H1 (cell line): ENCODE results near the gene SMYD3. TPM values are rescaled to one million over a fixed set of nuclear protein-coding genes. Genes with fewer than 3 reads are reported as not detected.

Experiments used
- CTCF ChIA-PET: fragments of 300-600 bp; sonication (Branson Sonifier 250); formaldehyde crosslinking; loops from one replicate; lab custom pipeline; 2021; ENCODE audit not compliant: partially characterized antibody; lab: Charles Lee
- POLR2A ChIA-PET: fragments of 300-600 bp; sonication (Branson Sonifier 250); formaldehyde crosslinking; loops from one replicate; lab custom pipeline; 2021; ENCODE audit warnings: inconsistent platforms; ENCODE audit not compliant: partially characterized antibody; lab: Charles Lee
- DNase-seq, 2 experiments: peaks; one replicate each; pipeline versions ENCODE4 v3.0.0 to v3.0.0-alpha.2; 2010 to 2022; ENCODE audit warnings: low spot score in 2 of 2, low read depth in 1 of 2, mixed read lengths in 1 of 2
- FAIRE-seq: peaks from 2 replicates; lab custom pipeline; 2011; peaks lifted over from hg19 to GRCh38; lab: Jason Lieb, UNC
- H2AFZ ChIP-seq: 2 replicates; pipeline ENCODE4 v1.8.1; 2012; ENCODE audit warnings: low read length, inconsistent platforms
- H2AK5ac ChIP-seq: 2 replicates; pipeline ENCODE4 v1.6.1; 2013; ENCODE audit warnings: low read depth, low read length
- H2BK120ac ChIP-seq: replicated peaks from 2 replicates; pipeline ENCODE3; 2013; ENCODE audit warnings: low read depth, low read length, inconsistent platforms
- H2BK12ac ChIP-seq: 2 replicates; pipeline ENCODE4 v1.6.1; 2013; ENCODE audit warnings: low read depth, low read length
- H2BK15ac ChIP-seq: 2 replicates; pipeline ENCODE4 v1.6.1; 2013; ENCODE audit warnings: low read length
- H2BK20ac ChIP-seq: 2 replicates; pipeline ENCODE4 v1.6.1; 2013; ENCODE audit warnings: low read length
- H2BK5ac ChIP-seq: 2 replicates; pipeline ENCODE4 v1.6.1; 2013; ENCODE audit warnings: low read depth, low read length
- H3K14ac ChIP-seq: 2 replicates; pipeline ENCODE4 v1.6.1; 2013; ENCODE audit warnings: inconsistent platforms; ENCODE audit not compliant: insufficient read length
- H3K18ac ChIP-seq: 2 replicates; pipeline ENCODE4 v1.6.1; 2013; ENCODE audit warnings: low read length; ENCODE audit errors: extremely low read depth
- H3K23ac ChIP-seq: 2 replicates; pipeline ENCODE4 v1.6.1; 2013; ENCODE audit warnings: inconsistent platforms; ENCODE audit not compliant: insufficient read length
- H3K23me2 ChIP-seq: 2 replicates; pipeline ENCODE4 v1.6.1; 2013; ENCODE audit warnings: low read depth, low read length
- H3K27ac ChIP-seq: 2 replicates; pipeline ENCODE4 v1.6.1; 2011; ENCODE audit warnings: low read depth, low read length, inconsistent platforms
- H3K27me3 ChIP-seq, 4 experiments: replicated peaks in 1 of 4; 1 replicate in 1 of 4; 2 replicates in 3 of 4; pipeline versions ENCODE4 v1.6.1 to v1.8.1; 2011 to 2013; ENCODE audit warnings: low read length in 3 of 4, mild to moderate bottlenecking in 3 of 4, inconsistent platforms in 2 of 4, mixed read lengths in 2 of 4, moderate library complexity in 1 of 4; ENCODE audit not compliant: control insufficient read depth in 3 of 4, insufficient read depth in 3 of 4; ENCODE audit errors: extremely low read depth in 1 of 4
- H3K36me3 ChIP-seq, 4 experiments: 2 replicates each; pipeline versions ENCODE4 v1.6.1 to v1.8.1; 2011 to 2013; ENCODE audit warnings: mild to moderate bottlenecking in 4 of 4, low read length in 3 of 4, moderate library complexity in 2 of 4, control low read depth in 1 of 4, inconsistent platforms in 1 of 4; ENCODE audit not compliant: insufficient read depth in 4 of 4, control insufficient read depth in 2 of 4
- H3K4ac ChIP-seq: replicated peaks from 2 replicates; pipeline ENCODE3; 2013; ENCODE audit warnings: low read length, low read depth, mixed read lengths, inconsistent platforms; ENCODE audit not compliant: insufficient read length
- H3K4me1 ChIP-seq, 4 experiments: replicated peaks in 1 of 4; 1 replicate in 1 of 4; 2 replicates in 3 of 4; pipeline versions ENCODE4 v1.6.1 to v1.8.1; 2011 to 2013; ENCODE audit warnings: low read length in 3 of 4, inconsistent platforms in 2 of 4, mixed read lengths in 1 of 4; ENCODE audit not compliant: insufficient read depth in 4 of 4, control insufficient read depth in 3 of 4
- H3K4me2 ChIP-seq, 2 experiments: 2 replicates each; pipeline versions ENCODE4 v1.6.1 to v1.8.1; 2011 to 2013; ENCODE audit warnings: low read depth in 2 of 2, low read length in 2 of 2, control low read depth in 1 of 2, inconsistent platforms in 1 of 2, mild to moderate bottlenecking in 1 of 2; ENCODE audit not compliant: insufficient read depth in 1 of 2
- H3K4me3 ChIP-seq, 4 experiments: fragments of 200-600, 300-600 bp in 1 of 4; sonication (generic), shearing (Covaris generic), sonication (Bioruptor Twin) in 1 of 4; 2 replicates each; pipeline versions ENCODE4 v1.5.1 to v1.8.1; 2011 to 2016; ENCODE audit warnings: low read length in 4 of 4, low read depth in 3 of 4, control low read depth in 2 of 4, inconsistent platforms in 2 of 4, mild to moderate bottlenecking in 2 of 4, mixed read lengths in 1 of 4, moderate library complexity in 1 of 4; ENCODE audit not compliant: insufficient read depth in 2 of 4; ENCODE audit errors: extremely low read depth in 1 of 4
- H3K56ac ChIP-seq: replicated peaks from 2 replicates; pipeline ENCODE3; 2013; ENCODE audit warnings: low read depth, mild to moderate bottlenecking, mixed read lengths, low read length, inconsistent platforms; ENCODE audit not compliant: insufficient read length
- H3K79me1 ChIP-seq: 2 replicates; pipeline ENCODE4 v1.6.1; 2013; ENCODE audit warnings: low read depth, low read length, control low read depth
- H3K79me2 ChIP-seq, 2 experiments: 2 replicates each; pipeline versions ENCODE4 v1.6.1 to v1.8.1; 2012 to 2013; ENCODE audit warnings: low read length in 2 of 2, mild to moderate bottlenecking in 2 of 2, inconsistent platforms in 1 of 2; ENCODE audit not compliant: insufficient read depth in 2 of 2, control insufficient read depth in 1 of 2
- H3K9ac ChIP-seq, 4 experiments: replicated peaks in 1 of 4; 1 replicate in 1 of 4; 2 replicates in 3 of 4; pipeline versions ENCODE4 v1.6.1 to v1.8.1; 2011 to 2013; ENCODE audit warnings: low read depth in 3 of 4, low read length in 3 of 4, control low read depth in 2 of 4, mild to moderate bottlenecking in 2 of 4, moderate library complexity in 2 of 4, inconsistent platforms in 1 of 4; ENCODE audit errors: extremely low read depth in 1 of 4
- H3K9me3 ChIP-seq, 2 experiments: 2 replicates each; pipeline versions ENCODE4 v1.6.1 to v1.8.1; 2012 to 2013; ENCODE audit warnings: mild to moderate bottlenecking in 2 of 2, moderate library complexity in 2 of 2, control low read depth in 1 of 2, inconsistent platforms in 1 of 2, low read depth in 1 of 2, low read length in 1 of 2, mixed read lengths in 1 of 2; ENCODE audit not compliant: insufficient read depth in 2 of 2
- H4K20me1 ChIP-seq, 2 experiments: replicated peaks in 1 of 2; 2 replicates each; pipeline versions ENCODE3 to v1.8.1; 2011 to 2013; ENCODE audit warnings: inconsistent platforms in 2 of 2, low read length in 2 of 2, mild to moderate bottlenecking in 1 of 2; ENCODE audit not compliant: insufficient read depth in 2 of 2, control insufficient read depth in 1 of 2
- H4K5ac ChIP-seq: 2 replicates; pipeline ENCODE4 v1.6.1; 2013; ENCODE audit warnings: low read length, low read depth, mixed read lengths, inconsistent platforms; ENCODE audit not compliant: insufficient read length
- H4K8ac ChIP-seq: 2 replicates; pipeline ENCODE4 v1.8.0; 2013; ENCODE audit warnings: mild to moderate bottlenecking, moderate library complexity, low read length, inconsistent platforms; ENCODE audit not compliant: insufficient read depth; ENCODE audit errors: extremely low read depth
- H4K91ac ChIP-seq: replicated peaks from 2 replicates; pipeline ENCODE3; 2013; ENCODE audit warnings: low read length, mixed read lengths, inconsistent platforms; ENCODE audit not compliant: insufficient read length
- ATF2 ChIP-seq: IDR thresholded peaks from 2 replicates; pipeline ENCODE4 v1.6.1; 2012; ENCODE audit warnings: low read length, inconsistent platforms
- BRCA1 ChIP-seq: IDR thresholded peaks from 2 replicates; pipeline ENCODE4 v1.6.1; 2012; ENCODE audit warnings: low read depth, low read length, improper control_type of control experiment
- CREB1 ChIP-seq: IDR thresholded peaks from 2 replicates; pipeline ENCODE4 v1.6.1; 2012; ENCODE audit warnings: inconsistent platforms
- HDAC2 ChIP-seq, 2 experiments: fragments of 300-600 bp in 1 of 2; sonication (generic) in 1 of 2; IDR thresholded peaks; 2 replicates each; pipeline ENCODE4 v1.6.1; 2011 to 2012; ENCODE audit warnings: low read depth in 2 of 2, low read length in 2 of 2, mild to moderate bottlenecking in 2 of 2, moderate library complexity in 2 of 2, borderline replicate concordance in 1 of 2, inconsistent platforms in 1 of 2
- HDAC6 ChIP-seq: IDR thresholded peaks from one replicate; pipeline ENCODE4 v1.7.1; 2012; ENCODE audit warnings: low read depth, mild to moderate bottlenecking, inconsistent platforms, low read length, moderate library complexity
- JUN ChIP-seq: IDR thresholded peaks from 2 replicates; pipeline ENCODE4 v1.6.1; 2011; ENCODE audit warnings: low read depth, mild to moderate bottlenecking, improper control_type of control experiment, low read length
- MAFK ChIP-seq: IDR thresholded peaks from 2 replicates; pipeline ENCODE4 v1.6.1; 2012; ENCODE audit warnings: low read depth, mild to moderate bottlenecking, improper control_type of control experiment, low read length
- NANOG ChIP-seq: IDR thresholded peaks from 2 replicates; pipeline ENCODE4 v1.6.1; 2011; ENCODE audit warnings: low read length, low read depth, mild to moderate bottlenecking, inconsistent platforms; ENCODE audit not compliant: insufficient read depth, poor library complexity, severe bottlenecking
- POLR2A ChIP-seq, 2 experiments: IDR thresholded peaks; 1 replicate in 1 of 2; 2 replicates in 1 of 2; pipeline ENCODE4 v1.6.1; 2011; ENCODE audit warnings: low read depth in 2 of 2, low read length in 2 of 2, mild to moderate bottlenecking in 2 of 2; ENCODE audit errors: control extremely low read depth in 1 of 2
- POU5F1 ChIP-seq: IDR thresholded peaks from 2 replicates; pipeline ENCODE4 v1.6.1; 2011; ENCODE audit warnings: low read depth, mild to moderate bottlenecking, low read length, moderate library complexity
- RFX5 ChIP-seq: IDR thresholded peaks from 2 replicates; pipeline ENCODE4 v1.6.1; 2011; ENCODE audit warnings: low read depth, low read length, improper control_type of control experiment, borderline replicate concordance
- TAF1 ChIP-seq: IDR thresholded peaks from 2 replicates; pipeline ENCODE4 v1.6.1; 2011; ENCODE audit warnings: mild to moderate bottlenecking, low read depth, low read length
- WGBS, 2 experiments: shearing (Covaris generic) in 1 of 2; methylation state at CpG; one replicate each; pipeline versions ENCODE4 v1.1.6 to v1.1.7; 2013 to 2015; ENCODE audit warnings: low lambda C conversion rate in 2 of 2, mixed read lengths in 2 of 2, inconsistent platforms in 1 of 2, low coverage in 1 of 2, missing lambda C conversion rate in 1 of 2; ENCODE audit not compliant: insufficient replicate concordance in 2 of 2, insufficient coverage in 1 of 2, insufficient read length in 1 of 2; ENCODE audit errors: extremely low coverage in 1 of 2, missing lambda C conversion rate in 1 of 2; 5-methylcytosine and 5-hydroxymethylcytosine counted together
- polyA plus RNA-seq, 7 experiments: library from polyadenylated mRNA; depleted of rRNA in 3 of 7; stranded (reverse) in 5 of 7; unstranded in 2 of 7; fragments of >200 nt in 5 of 7; fragments of 200-250 nt in 2 of 7; gene quantifications; 1 replicate in 5 of 7; 2 replicates in 1 of 7; 4 replicates in 1 of 7; pipeline versions ENCODE4 v1.2.1 to v1.2.3, GENCODE V29; 2011 to 2013; ENCODE audit warnings: missing spikeins in 2 of 7, mixed read lengths in 2 of 7
- total RNA-seq: library from RNA; stranded (reverse); fragmentation: NEBNext Ultra II Directional; extraction: Animal tissue kit (Norgen Biotek cat#: 25700); gene quantifications from 2 replicates; pipeline ENCODE4 v1.2.1, GENCODE V29; 2021

Gene SMYD3
- total and polyA plus RNA-seq, 2 of the 8 experiments (the other 6 are each of a cell fraction or from before 2014, with no cell fraction given): 17.3 to 25.4 TPM

GRCh38 chr1:246182149-246182851 lies 324.8 kb downstream of the SMYD3 start:
- Histone ChIP-seq H3K36me3 (no peaks in the 10 kb centered on the region), H3K14ac (no peak overlapping the region), H2BK15ac (no peak overlapping the region), H3K79me2 (no peaks in the 10 kb centered on the region), H3K27ac (no peak overlapping the region), H4K91ac (no peak overlapping the region), H3K4me2 (no peak overlapping the region), H2BK20ac (no peak overlapping the region), H4K8ac (no peak overlapping the region), H2BK120ac (no peak overlapping the region), H3K4me3 (no peak overlapping the region), H3K23ac (no peak overlapping the region), H3K23me2 (no peaks in the 10 kb centered on the region), H3K4me1 (no peaks in the 10 kb centered on the region), H3K9me3 (no peaks in the 10 kb centered on the region), H3K4ac (no peak overlapping the region), H3K56ac (no peak overlapping the region), H2AK5ac (no peak overlapping the region), H3K9ac (no peak overlapping the region), H4K5ac (no peak overlapping the region), H3K27me3 (no peaks in the 10 kb centered on the region), H3K18ac (no peak overlapping the region), H2BK5ac (no peak overlapping the region), H4K20me1 (peaks cover 0 to 1% of the 10 kb centered on the region in 2 experiments), H2BK12ac (no peak overlapping the region), H3K79me1 (no peaks in the 10 kb centered on the region), H2AFZ (no peak overlapping the region)
- DNase-seq (no peak), FAIRE-seq (no peak)
- ChIA-PET CTCF (interaction anchor here (1.1 kb wide), 1 partner anchor 268 kb away, joined by 3 read pairs; no protein-coding TSS in a partner anchor), POLR2A (no interaction called here)
- WGBS, 2 experiments: 93 to 100% methylated on average over 1 to 3 of the region's 3 CpGs
- TF ChIP-seq CREB1: no peak
- no peak for TF ChIP-seq NANOG
- TF ChIP-seq MAFK: no peak
- TF ChIP-seq HDAC6: no peak
- TF ChIP-seq POU5F1: no peak
- no peak for TF ChIP-seq TAF1
- no peak for TF ChIP-seq BRCA1
- no peak for TF ChIP-seq HDAC2 (IDR thresholded peaks at IDR 0.05; ENCODE audit: borderline replicate concordance in 1 of 2, low read depth in 2 of 2, low read length in 2 of 2)
- TF ChIP-seq RFX5: no peak
- no peak for TF ChIP-seq POLR2A (IDR thresholded peaks at IDR 0.05; ENCODE audit: control extremely low read depth in 1 of 2, low read depth in 2 of 2, low read length in 2 of 2)
- no peak for TF ChIP-seq ATF2
- no peak for TF ChIP-seq JUN
